Measurements from ENCODE around the gene BRINP2. TPM values are rescaled to one million over a fixed set of nuclear protein-coding genes. Genes with fewer than 3 reads are reported as not detected.

BRINP2 gene
- total RNA-seq, 1 donor, result not detected

DNA sequence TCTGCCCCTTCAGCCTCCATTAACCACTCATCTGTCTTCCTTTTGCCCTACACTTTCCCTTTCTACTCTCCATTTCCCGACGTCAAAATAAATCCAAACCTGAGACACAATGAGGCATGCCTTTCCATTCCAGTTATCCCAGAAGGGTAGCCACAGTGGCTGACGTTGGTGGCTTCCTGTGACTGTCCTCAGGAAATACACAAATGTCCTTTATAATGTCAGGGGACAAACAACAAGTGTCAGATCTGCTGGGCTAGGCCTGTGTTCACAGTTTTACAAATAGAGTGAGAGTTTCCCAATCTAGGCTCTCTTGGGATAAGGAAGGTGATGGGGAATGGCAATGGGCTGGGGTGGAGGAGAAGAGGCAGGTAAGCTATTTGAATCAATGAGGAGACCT lies 135.3 kb downstream of the BRINP2 start:
- TF ChIP-seq, protein P1, sequence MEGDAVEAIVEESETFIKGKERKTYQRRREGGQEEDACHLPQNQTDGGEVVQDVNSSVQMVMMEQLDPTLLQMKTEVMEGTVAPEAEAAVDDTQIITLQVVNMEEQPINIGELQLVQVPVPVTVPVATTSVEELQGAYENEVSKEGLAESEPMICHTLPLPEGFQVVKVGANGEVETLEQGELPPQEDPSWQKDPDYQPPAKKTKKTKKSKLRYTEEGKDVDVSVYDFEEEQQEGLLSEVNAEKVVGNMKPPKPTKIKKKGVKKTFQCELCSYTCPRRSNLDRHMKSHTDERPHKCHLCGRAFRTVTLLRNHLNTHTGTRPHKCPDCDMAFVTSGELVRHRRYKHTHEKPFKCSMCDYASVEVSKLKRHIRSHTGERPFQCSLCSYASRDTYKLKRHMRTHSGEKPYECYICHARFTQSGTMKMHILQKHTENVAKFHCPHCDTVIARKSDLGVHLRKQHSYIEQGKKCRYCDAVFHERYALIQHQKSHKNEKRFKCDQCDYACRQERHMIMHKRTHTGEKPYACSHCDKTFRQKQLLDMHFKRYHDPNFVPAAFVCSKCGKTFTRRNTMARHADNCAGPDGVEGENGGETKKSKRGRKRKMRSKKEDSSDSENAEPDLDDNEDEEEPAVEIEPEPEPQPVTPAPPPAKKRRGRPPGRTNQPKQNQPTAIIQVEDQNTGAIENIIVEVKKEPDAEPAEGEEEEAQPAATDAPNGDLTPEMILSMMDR (IDR thresholded peaks at IDR 0.05; ENCODE audit: insufficient read depth, low read length), result no peak
- H3K4me3 ChIP-seq (ENCODE audit: low read depth, low read length), result no peak overlapping the region

DNA sequence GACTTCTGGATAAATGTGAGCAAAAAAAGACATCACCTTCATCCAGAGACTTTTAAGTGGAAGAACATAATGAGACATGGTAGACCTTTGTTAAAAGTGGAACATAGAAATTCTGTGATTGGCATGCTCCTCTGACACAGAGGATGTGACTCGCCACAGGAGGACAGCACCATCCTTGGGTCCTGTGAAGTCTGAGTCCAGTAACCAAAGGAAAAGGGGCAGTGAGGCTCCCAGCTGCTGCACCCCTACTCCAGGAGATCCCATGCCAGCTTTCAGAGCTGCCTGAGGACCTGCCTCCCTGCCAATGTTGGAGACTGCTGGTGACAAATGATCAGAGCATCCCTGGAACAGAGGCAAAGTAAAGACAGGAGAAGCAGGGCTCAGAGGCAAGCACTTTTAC lies 136.2 kb downstream of the BRINP2 start:
- TF ChIP-seq, protein P1 (IDR thresholded peaks at IDR 0.05; ENCODE audit: insufficient read depth, low read length), result no peak
- no peak for DNase-seq (ENCODE audit: low read depth)
- H3K4me3 ChIP-seq (ENCODE audit: low read depth, low read length), result no peak overlapping the region

More for the DNA sequence above, 135.3 kb downstream of the BRINP2 start:
- no peak for DNase-seq (ENCODE audit: low read depth)

DNA sequence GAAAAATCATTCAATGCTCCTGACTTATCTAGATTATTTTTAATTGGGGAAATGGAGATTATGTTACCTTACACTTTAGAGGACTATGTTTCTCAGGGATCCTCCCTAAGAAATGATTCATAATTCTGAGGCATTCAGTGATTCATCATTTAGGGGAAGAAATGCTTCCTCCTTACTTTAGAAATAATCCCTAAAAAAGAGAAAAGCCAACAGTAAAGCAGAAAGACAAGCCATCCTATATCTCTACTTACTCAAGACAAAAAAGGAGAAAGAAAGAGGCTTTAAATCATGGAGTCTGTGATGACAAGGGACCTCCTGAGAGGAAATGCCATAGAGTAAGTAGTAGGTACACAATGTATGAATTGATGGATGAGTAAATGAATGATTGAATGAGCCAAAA lies 137.0 kb downstream of the BRINP2 start:
- no peak overlapping the region for H3K4me3 ChIP-seq (ENCODE audit: low read depth, low read length)
- DNase-seq (ENCODE audit: low read depth), result peak; percentile 41
- TF ChIP-seq, protein P1 (IDR thresholded peaks at IDR 0.05; ENCODE audit: insufficient read depth, low read length), result no peak

DNA sequence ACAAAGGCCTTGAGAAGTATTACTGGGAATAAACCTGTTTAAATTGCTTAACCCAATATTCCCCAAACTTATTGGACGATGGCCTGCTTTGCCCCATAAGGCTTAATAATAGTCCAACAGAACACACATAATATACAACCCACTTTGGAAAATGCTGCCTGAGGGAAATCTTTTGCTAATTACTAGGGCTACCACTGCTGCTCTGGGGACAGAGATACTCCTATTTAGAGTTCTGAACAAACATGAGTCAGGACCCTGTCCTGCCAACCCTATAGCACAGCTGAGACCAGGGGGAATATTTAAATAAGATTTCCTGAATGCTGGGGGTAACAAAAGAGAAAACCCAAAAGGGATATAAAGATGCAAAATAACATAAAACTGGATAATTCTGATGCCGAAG lies 139.1 kb downstream of the BRINP2 start:
- no peak for DNase-seq (ENCODE audit: low read depth)
- TF ChIP-seq, protein P1 (IDR thresholded peaks at IDR 0.05; ENCODE audit: insufficient read depth, low read length), result no peak
- H3K4me3 ChIP-seq (ENCODE audit: low read depth, low read length), result no peak overlapping the region

DNA sequence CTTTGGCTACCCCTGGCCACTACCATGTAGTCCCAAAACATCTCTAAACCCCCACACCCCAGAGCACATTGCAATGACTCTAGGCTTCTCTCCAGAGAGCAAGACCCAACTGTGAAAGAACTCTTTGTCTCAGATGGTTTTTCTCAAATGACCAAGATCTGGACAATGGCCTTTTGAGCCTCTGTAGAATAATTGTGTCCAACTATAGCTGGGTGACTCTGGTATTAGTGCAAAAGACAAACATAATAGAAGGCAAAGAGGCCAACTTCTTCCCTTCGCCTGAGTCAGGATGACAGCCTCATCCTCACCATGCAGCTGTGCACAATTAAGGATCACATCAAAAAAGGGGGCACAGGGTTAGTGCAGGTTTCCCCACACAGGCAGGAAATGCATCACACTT lies 139.6 kb downstream of the BRINP2 start:
- TF ChIP-seq, protein P1 (IDR thresholded peaks at IDR 0.05; ENCODE audit: insufficient read depth, low read length), result no peak
- DNase-seq (ENCODE audit: low read depth), result peak; percentile 20
- no peak overlapping the region for H3K4me3 ChIP-seq (ENCODE audit: low read depth, low read length)

DNA sequence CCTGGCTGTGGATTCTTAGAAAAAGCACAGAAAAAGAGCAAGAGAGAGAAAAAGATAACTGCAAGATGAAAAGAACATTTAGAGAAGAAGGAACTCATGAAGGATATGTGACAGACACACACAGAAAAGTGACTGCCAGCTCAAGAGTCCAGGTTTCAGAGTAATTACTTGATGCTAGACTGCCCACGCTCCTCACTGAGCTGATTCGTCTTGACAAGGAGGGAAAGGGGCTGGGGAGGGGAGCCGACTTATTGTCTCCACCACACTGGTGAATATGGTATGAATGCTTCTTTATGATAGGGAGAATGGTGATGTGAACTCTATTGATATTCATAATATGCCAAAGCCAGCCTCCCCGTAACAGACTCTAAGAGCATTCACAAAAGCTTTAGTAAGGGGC lies 140.4 kb downstream of the BRINP2 start:
- no peak for DNase-seq (ENCODE audit: low read depth)
- H3K4me3 ChIP-seq (ENCODE audit: low read depth, low read length), result no peak overlapping the region
- TF ChIP-seq, protein P1 (IDR thresholded peaks at IDR 0.05; ENCODE audit: insufficient read depth, low read length), result no peak

DNA sequence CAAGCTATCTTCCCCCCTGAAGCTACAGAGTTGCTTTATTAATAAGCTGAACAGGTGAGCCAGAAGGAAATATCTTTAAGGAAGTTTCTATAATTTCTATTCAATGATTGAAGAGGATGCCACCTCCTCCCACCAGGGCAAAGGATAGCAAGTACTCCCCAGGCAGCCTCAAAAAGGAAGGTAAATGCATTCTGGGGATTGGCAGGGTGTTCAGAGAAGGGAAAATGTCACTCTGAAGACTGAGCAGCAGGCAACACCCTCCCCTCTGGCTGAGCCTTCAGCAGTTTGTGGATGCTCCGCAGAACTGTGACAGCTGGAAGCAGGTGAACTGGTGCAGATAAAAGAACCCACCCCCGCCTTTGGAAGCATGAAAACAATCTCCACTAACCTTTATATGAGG lies 140.8 kb downstream of the BRINP2 start:
- DNase-seq (ENCODE audit: low read depth), result no peak
- no peak overlapping the region for H3K4me3 ChIP-seq (ENCODE audit: low read depth, low read length)
- TF ChIP-seq, protein P1 (IDR thresholded peaks at IDR 0.05; ENCODE audit: insufficient read depth, low read length), result no peak
